ENCODE measurements around the gene TCP11L2.
"Not testable (repeated sequence)": the region's sequence is repeated elsewhere in the genome, so short reads cannot be mapped to it uniquely, and the experiment has no call there.

The TCP11L2 gene

DNA sequence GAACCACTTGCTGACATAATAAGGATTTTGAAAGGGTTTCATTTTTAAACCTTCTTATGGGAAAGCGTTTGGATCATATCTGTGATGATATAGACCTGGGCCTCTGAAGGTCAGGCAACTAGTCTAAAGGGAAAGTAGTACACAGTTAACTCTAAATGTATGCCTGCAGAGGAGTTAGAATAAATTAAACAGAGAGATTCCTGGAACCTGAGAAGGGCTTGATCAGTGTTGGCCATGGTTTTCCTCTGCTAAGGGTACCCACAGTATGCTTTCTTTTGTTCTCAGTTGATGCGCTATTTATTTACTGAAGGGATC, 40.6 kb downstream of the TCP11L2 start:
- no peak for DNase-seq (ENCODE audit: low read depth in 3 of 3)

DNA sequence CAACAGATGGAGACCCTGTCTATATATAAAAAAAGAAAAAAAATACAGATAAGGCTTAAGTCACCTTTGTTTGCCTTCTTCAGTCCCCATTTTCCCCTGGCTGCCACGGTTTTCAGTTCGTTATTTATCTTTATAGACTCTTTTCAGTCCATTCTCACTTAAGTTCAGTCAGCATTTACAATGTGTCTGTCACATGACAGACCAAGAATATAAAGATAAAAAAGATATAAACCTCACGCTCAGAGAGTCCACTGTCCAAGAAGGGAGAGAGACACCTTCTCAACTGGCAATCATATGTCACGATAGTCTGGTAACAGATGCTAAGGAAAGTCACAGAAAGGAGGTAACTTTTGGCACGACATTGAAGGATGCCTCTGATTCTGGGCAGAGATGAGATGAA, 41.6 kb downstream of the TCP11L2 start:
- DNase-seq (ENCODE audit: low read depth in 3 of 3) = no peak

DNA sequence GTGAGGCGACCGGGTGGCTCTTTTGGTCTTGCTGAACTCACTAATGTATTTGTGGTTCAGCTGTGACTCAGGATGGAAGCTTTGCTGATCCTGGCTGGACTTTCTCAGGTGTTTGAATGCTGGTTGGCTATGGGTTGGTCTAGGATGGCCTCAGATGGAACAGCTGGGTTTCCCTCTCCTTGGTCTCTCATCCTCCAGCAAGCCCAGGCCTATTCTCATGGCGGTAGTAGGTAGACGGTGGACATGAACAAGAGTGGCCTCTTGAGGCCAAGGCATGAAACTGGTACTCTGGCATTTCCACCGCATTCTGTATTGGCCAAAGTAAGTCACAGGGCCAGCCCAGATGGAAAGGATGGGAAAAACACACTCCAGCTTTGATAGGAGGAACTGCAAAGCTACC, 43.2 kb downstream of the TCP11L2 start:
- DNase-seq (ENCODE audit: low read depth in 3 of 3) = no peak

DNA sequence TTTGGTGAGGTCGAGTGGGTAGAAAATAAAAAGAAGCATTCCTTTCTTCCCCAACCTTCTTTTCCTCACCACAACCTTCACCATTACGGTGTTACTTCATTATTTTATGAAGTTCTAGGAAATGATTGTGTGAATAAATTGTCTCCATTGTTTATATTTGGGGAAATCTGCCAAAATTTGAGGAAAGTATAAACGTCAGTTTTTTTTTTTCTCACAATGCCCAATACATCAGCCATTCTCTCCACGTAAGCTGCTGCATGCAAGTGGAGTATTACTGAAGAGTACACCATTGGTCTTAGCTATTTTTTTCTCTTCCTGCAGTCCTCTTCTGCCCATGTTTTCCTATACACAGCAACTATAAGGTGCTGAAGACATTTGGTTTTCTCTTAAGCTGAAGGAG, 45.9 kb downstream of the TCP11L2 start:
- no peak for DNase-seq (ENCODE audit: low read depth in 3 of 3)

DNA sequence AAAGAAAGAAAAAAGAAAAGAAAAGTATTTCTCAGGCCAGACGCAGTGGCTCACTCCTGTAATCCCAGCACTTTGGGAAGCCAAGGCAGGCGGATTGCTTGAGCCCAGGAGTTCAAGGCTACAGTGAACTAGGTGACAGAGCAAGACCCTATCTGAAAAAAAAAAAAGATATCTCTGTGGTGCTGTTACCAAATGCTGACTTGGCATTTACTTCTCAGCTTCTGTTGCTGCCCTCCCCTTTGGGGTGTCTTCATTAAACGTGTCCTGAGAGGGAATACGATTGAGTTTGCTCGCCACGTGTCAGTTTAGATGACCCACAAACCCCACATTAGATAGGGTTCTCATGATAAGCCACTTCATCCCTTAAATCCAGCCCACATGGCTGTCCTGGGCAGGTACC, 50.6 kb downstream of the TCP11L2 start:
- DNase-seq (ENCODE audit: low read depth in 3 of 3) = no peak

DNA sequence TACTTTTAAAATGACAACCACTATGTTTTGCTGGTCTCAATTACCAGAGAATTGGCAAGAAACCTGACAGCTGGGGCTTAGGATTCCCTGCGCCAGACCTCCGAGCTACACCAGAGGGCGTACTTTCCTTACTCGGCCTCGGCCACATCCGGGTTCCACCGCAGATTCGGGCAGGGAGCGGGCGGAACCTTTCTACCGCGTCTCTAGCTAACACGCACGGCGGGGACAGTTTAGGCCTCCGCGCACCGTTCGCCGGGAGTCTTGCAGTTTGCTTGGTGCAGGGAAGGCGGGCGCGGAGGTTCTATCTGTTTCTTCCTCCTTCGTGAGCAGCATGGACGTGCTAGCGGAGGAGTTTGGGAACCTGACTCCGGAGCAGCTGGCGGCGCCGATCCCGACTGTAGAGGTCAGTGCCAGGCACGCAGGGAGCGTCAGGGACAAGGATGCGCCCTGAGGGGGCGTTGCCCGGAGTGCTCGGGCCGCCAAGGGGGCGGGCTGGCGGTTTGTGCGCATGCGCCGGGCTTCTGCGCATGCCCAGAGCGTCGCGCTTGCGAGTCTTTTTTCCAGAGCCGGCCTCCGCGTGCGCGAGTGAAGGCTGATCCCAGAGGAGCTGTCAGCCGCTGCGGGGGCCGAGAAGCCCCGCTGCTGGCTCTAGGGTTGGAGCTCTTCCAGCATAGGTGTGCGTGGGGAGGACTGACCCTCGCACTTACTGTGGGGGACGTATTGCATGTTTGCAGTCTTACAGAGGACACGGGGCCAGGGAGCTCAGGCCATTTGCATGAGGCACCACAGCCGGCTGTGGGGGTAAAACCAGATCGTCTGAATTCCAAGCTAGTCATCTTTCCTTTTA, 55.2 kb downstream of the TCP11L2 start, which contains the start of gene POLR3B:
Gene POLR3B (plus strand): TSS at position 200 of the 847 bp plus-strand sequence. CDS start 132 bp downstream, at position 332.
- DNase-seq (ENCODE audit: low read depth in 3 of 3) = peak; percentile 91 to 93 (median 93)

DNA sequence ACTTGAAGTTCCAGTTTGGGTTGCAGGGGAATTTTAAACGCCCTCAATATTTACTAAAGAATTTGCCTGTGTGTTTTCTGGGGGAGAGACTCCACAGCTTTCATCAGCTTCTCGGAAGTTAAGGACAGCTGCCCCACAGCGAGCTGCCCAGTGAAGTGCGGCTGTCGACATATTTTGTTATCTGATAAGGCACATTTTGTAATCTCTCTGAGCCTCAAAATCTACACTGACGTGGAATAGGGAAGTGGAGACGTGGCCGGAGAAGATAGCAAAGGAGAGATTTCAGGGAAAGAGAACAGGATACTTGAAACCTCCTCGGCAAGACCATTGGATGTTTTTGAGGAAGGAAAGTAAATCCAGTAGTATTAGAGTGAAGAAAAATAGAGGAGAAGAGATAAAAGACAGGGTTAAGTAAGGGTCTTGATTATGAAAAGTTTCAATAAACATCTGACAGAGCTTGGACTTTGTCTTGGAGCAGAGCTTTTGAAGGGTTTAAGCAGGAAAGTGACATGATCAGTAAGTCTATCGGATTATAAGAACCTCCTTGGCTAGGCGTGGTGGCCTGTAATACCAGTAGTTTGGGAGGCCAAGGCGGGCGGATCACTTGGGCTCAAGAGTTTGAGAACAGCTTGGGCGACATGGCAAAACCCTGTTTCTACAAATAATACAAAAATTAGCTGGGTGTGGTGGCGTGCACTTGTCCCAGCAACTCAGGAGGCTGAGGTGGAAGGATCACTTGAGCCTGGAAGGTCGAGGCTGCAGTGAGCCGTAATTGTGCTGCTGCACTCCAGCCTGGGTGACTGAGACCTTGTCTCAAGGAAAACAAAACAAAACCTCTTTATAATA, 56.1 kb downstream of the TCP11L2 start:
- DNase-seq (ENCODE audit: low read depth in 3 of 3) = peak in 1 of 3 experiments; percentile 11

DNA sequence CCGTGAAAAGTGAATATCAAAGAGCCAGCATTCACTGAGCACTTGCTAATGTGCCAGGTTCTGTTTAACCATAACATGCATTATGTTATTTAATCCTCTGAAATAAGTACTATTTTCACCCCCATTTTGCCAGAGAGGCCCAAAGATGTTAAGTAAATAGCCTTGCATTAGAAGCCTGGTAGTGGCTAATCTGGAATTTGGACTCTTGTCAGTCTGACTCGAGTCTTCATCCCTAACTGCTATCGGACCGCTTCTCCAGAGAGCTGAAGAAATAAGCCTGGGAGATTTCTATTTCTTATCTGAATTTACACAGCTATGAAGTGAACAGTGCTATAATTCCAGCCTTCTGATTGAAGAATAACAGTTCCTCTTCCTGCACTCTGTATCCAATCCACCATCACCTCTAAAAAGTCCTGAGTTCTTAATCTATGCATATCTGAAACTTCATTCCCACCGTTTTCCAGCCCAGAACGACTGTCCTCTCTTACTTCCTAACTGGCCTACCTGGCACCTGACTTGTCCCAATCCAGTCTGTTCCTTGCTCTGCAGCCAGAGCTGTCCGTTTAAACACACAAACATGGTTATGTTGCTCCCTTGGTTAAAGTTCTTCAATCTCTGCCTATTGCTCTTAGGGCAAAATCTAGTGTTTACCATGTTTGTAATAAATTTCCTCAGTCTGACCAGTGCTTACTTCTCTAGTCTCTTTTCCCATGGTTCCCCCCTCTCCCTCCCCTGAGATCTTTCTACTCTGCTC, 57.3 kb downstream of the TCP11L2 start:
- no peak for DNase-seq (ENCODE audit: low read depth in 3 of 3)

DNA sequence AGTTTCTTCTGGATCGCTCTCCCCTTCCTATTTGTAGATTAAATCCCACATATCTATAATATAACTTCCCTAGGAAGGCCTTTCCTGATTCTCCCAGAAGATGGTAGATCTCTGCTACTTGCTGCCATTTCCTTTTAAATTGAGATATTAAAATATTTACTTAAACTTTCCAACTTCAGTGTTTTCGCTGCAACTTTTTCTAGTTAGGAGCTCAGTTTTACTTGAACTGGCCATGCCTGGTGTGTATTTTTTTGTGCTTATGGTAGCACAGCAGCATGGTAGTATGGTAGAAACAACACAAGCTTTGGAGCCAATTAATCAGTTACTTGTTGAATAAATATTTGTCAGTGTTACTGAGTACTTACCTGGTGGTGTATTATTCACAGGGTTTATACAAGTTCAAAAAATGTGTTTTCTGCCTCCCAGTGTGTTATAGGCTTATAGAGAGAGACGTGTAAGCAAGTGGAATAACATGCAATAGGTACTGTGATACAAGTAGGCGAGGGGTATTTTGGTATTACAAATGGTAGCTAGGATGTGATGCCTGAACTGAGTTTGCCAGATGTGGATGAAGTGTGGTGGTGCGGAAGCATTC, 58.0 kb downstream of the TCP11L2 start:
- no peak for DNase-seq (ENCODE audit: low read depth in 3 of 3)

DNA sequence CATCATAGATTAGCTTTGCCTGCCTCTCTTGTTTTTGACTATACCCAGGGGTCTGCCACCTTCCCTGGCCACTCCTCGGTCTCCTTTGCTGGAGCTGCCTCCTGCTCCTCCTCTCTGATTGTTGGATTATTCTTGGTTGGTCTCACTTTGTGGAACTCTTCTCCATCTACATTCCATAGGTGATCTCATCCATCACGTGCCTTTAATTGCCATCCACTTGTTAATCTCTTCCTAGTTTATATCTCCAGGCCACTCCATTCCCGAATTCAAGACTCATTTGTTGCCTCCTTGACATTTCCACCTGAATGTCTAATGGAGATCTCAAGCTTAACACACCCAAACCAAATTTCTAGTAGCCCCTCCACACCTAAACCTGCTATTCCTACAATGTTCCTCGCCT, 60.4 kb downstream of the TCP11L2 start:
- no peak for DNase-seq (ENCODE audit: low read depth in 3 of 3)

DNA sequence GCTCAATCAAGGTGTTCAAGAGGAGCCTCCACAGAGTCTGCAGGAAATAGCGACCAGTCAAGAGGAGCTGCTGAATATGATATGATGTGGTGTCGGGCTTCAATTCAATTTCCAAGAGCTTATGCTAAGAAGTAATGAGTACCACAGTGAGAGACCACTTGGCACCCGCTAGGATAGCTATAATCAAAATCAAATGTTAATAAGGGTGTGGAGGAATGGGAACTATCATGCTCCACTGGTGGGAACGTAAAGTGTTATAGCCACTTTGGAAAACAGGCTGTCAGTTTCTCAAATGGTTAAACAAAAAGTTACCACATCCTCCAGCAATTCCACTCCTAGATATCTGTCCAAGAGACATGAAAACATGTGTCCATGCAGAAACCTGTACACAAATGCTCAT, 61.7 kb downstream of the TCP11L2 start:
- DNase-seq (ENCODE audit: low read depth in 3 of 3) = no peak

DNA sequence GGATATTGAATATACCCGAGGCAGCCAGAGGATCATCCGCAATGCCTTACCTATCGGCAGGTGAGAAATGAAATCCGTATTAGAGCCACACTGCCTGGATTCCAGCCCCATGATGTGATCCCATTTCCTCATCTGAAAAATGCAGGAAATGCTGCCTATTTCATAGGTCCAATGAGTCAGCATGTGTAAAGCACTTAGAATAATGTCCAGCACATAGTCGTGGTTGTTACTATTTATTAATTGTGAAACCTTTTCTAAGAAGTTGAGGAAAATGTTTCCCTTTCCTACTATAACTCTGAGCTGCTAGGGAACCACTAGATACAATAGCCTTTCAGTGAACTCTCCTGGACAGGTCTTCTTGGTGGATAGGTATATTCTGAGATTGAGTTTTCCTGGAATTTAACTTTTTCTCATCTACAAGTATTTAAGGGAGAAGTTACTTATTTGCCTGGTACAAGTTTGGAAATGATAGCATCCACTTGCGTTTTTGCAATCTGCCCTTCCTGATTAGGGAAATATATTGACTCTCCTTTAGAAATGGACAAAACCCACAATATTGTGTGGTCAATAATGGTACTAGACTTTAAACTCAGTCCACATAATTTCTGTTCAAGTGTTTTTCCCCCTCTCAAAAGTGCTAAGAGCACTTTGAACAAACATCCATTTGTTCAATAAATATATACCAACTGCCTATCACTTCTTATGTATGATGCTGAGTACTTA, 67.3 kb downstream of the TCP11L2 start:
- no peak for DNase-seq (ENCODE audit: low read depth in 3 of 3)

DNA sequence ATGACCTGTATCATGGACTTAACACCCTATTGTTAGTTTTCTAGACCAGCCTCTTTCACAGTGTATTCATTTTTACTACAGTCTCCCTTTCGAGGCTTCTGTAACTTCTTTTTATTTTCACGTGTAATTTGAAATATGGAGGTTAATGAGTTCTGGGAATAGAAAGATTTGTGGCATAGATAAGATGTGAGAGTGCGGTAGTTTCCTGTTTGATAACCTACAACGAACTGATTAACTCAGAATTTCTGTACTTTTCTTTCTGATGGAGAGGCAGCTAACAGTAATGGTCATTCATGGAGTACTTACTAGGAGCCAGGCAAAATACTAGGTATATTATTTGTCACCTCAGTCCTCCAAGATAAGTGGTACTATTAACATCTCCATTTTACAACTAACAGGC, 76.3 kb downstream of the TCP11L2 start:
- no peak for DNase-seq (ENCODE audit: low read depth in 3 of 3)

DNA sequence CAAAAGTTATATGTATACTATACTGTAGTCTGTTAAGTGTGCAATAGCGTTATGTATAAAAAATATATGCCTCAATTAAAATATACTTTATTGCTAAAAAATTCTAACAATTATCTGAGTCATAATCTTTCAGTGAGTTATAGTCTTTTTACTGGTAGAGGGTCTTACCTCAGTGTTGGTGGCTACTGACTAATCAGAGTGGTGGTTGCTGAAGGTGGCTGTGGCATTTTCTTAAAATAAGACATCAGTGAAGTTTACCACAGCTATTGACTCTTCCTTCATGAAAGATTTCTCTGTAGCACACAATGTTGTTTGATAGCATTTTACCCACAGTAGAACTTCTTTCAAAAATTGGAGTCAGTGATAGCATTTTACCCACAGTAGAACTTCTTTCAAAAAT, 78.4 kb downstream of the TCP11L2 start:
- no peak for DNase-seq (ENCODE audit: low read depth in 3 of 3)

DNA sequence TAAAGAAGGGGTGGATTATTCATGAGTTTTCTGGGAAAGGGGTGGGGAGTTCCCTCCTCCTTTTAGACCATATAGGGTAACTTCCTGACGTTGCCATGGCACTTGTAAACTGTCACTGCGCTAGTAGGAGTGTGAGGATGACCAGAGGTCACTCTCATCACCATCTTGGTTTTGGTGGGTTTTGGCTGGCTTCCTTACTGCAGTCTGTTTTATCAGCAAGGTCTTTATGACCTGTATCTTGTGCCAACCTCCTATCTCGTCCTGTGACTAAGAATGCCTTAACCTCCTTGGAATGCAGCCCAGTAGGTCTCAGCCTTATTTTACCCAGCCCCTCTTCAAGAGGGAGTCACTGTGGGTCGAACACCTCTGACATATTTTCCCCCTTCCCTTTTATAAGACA, 79.3 kb downstream of the TCP11L2 start:
- DNase-seq (ENCODE audit: low read depth in 3 of 3) = not testable (repeated sequence)

DNA sequence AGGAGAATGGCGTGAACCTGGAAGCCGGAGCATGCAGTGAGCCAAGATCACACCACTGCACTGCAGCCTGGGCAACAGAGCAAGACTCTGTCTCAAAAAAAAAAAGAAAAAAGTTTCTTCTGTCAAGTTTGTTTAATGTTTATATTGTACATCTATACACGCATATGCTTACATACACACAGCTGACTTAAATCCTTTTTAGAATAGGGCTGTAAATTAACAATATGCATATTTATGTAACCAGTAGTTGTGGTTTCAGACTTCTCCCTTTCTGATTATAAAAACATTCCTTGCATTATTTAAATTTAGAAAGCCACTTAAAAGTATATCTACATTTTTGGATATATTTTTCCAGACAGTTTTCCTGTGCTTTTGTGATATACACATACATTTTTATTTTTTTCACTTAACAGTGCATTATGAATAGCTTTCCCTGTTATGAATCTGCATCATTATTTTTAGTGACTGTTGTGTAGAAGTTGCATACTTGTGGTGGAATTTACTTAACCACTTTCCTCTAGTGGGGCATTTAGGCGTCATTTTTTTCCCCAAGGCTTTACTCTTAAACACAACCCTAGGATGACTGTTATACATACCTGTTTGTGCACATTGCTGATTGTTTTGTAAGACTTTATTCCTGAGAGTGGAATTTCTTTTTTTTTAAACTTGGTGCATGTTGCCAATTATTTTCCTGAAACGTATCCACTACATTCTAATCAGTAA, 84.4 kb downstream of the TCP11L2 start:
- DNase-seq (ENCODE audit: low read depth in 3 of 3) = no peak

DNA sequence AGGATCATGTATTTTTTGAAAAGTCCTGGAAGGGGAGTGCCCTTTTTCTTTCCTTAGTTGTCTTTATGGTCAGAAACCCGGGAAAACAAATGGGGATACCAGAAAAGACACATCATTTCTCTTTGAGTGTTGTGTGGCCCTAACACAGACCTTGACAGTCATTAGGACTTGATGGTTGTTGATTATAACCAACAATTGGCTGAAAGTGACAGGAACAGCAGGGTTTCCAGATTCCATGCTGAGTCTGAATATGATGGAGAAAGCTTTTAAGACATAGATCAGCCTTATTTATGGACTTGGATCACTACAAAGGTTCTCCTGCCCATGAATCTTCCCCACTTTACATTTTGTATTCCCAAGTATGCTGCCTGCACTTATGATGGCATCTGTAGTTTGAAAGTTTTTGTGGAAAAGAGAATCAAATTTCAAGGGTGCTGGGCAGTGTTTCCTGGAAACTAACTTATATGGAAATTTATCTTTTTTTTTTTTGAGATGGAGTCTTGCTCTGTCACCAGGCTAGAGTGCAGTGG, 85.4 kb downstream of the TCP11L2 start:
- DNase-seq (ENCODE audit: low read depth in 3 of 3) = no peak

DNA sequence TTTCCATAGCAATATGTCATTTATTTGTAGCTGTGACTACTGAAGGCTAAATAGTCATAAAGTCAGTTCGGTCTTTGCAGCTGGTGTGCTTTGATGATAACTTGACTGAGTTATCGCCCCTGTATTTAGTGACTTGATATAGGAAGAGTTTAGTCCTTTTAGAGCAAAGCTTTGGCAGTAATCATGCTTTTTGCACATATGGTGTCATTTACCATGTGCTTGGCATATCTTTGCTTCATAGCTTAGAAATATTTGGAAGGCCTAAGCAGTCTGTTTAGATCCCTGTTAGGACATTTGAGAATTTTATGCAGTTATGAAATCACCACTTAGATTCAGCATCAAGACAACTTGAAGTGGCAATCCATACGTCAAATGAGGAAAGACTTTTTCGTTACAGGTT, 86.6 kb downstream of the TCP11L2 start:
- no peak for DNase-seq (ENCODE audit: low read depth in 3 of 3)

DNA sequence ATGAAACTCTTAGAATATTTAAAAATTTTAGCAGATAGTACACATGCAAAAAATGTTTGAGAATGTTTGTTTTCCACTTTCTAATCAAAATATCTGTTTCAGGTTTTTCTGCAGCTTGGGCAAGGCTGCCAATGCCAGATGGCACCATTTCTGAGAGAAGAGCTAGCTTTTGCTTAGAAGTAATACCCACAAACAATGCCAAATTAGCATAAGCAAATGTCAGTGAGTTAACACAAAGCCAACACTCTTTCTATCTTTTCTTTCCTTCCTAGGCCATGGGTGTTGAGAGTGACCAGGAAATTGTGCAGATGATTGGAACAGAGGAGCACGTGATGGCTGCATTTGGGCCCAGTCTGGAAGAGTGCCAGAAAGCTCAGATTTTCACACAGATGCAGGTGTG, 90.2 kb downstream of the TCP11L2 start:
- DNase-seq (ENCODE audit: low read depth in 3 of 3) = no peak
